Measurements from ENCODE around the gene ZNF638. TPM values are rescaled to one million over a fixed set of nuclear protein-coding genes. Genes with fewer than 3 reads are reported as not detected.
A peak's percentile ranks its signal among the peaks of the same experiment; 100 is the strongest.

ZNF638 gene
- total and polyA plus RNA-seq, 2 of the 8 experiments (the other 6 are each of a cell fraction or from before 2014, with no cell fraction given): 45.3 to 143 TPM

DNA sequence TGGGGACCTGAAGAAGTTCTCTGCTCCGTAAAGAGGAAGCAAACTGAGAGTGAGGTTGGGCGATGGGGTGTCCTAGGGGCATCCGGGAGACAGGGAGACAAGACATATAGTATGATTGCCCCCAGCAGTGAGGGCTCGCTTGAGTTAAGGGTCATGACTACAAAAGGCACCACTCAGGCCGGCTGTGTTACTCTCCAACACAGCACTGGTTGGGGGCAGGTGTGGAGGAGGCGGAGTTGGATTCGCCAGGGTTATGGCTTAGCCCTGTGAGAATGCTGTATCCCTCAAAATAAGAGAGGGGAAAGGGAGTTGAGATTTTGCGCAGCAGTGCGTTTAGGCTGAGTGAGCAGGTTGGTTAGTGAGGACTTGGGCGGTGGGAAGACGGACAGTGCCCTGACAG lies 133.8 kb downstream of the ZNF638 start:
- 0 out of 2 replicates have a peak overlapping the region, but pooled peaks have one; percentile 8 for H2BK15ac ChIP-seq (ENCODE audit: low read length)
- no peak overlapping the region for H3K18ac ChIP-seq (ENCODE audit: extremely low read depth, low read length)
- H3K9me3 ChIP-seq (ENCODE audit: insufficient read depth in 2 of 2, low read depth in 1 of 2, low read length in 1 of 2): no peaks in the 10 kb centered on the region
- H3K4me3 ChIP-seq (ENCODE audit: extremely low read depth in 1 of 4, insufficient read depth in 2 of 4, low read depth in 3 of 4, low read length in 4 of 4): peak overlapping the region in 1 of 4 experiments; percentile 62; a peak in 2 of 8 replicates
- no peak overlapping the region for H2AFZ ChIP-seq (ENCODE audit: low read length)
- no peaks in the 10 kb centered on the region for H3K79me2 ChIP-seq (ENCODE audit: control insufficient read depth in 1 of 2, insufficient read depth in 2 of 2, low read length in 2 of 2)
- H3K23me2 ChIP-seq (ENCODE audit: low read depth, low read length): peaks cover 15% of the 10 kb centered on the region; the same call in 1 of the 2 replicates
- no peak overlapping the region for H4K5ac ChIP-seq (ENCODE audit: insufficient read length, low read depth, low read length)
- H3K4me2 ChIP-seq (ENCODE audit: insufficient read depth in 1 of 2, low read depth in 2 of 2, low read length in 2 of 2): peak overlapping the region; percentile 68 to 96
- H3K9ac ChIP-seq (replicated peaks in 1 of 4; ENCODE audit: extremely low read depth in 1 of 4, low read depth in 3 of 4, low read length in 3 of 4): no peak overlapping the region
- no peak overlapping the region for H2BK20ac ChIP-seq (ENCODE audit: low read length)
- H3K79me1 ChIP-seq (ENCODE audit: low read depth, low read length): no peaks in the 10 kb centered on the region
- peaks cover 11 to 13% of the 10 kb centered on the region in 2 experiments for H4K20me1 ChIP-seq (replicated peaks in 1 of 2; ENCODE audit: control insufficient read depth in 1 of 2, insufficient read depth in 2 of 2, low read length in 2 of 2)
- H3K4me1 ChIP-seq (replicated peaks in 1 of 4; ENCODE audit: control insufficient read depth in 3 of 4, insufficient read depth in 4 of 4, low read length in 3 of 4): peaks cover 0 to 20% (median 7%) of the 10 kb centered on the region in 4 experiments; a peak in 5 of 7 replicates
- no peak overlapping the region for H3K4ac ChIP-seq (replicated peaks; ENCODE audit: insufficient read length, low read depth, low read length)
- ChIA-PET CTCF (ENCODE audit: partially characterized antibody) (interaction anchor here (0.7 to 11.9 kb wide), 3 partner anchors 16 to 44 kb away, joined by 3 to 238 read pairs (median 66); no protein-coding TSS in a partner anchor), POLR2A (ENCODE audit: partially characterized antibody) (interaction anchor here (7.3 kb wide), 1 partner anchor 10 kb away, joined by 51 read pairs; the partner anchor contains the start of gene DYSF)
- WGBS, 2 experiments (ENCODE audit: extremely low coverage in 1 of 2, insufficient coverage in 1 of 2, insufficient read length in 1 of 2, insufficient replicate concordance in 2 of 2, low coverage in 1 of 2, low lambda C conversion rate in 2 of 2, missing lambda C conversion rate in 1 of 2): 32% methylated on average over 11 of the region's 11 CpGs; no CpG with 5 or more reads in 1 of the 2 experiments
- no peak overlapping the region for H3K23ac ChIP-seq (ENCODE audit: insufficient read length)
- H3K27ac ChIP-seq (ENCODE audit: low read depth, low read length): no peak overlapping the region
- H3K36me3 ChIP-seq (ENCODE audit: control insufficient read depth in 2 of 4, insufficient read depth in 4 of 4, low read length in 3 of 4): no peaks in the 10 kb centered on the region
- H2BK12ac ChIP-seq (ENCODE audit: low read depth, low read length): no peak overlapping the region
- no peak overlapping the region for H2BK120ac ChIP-seq (replicated peaks; ENCODE audit: low read depth, low read length)
- FAIRE-seq (no peak), DNase-seq (ENCODE audit: low read depth in 1 of 2, low spot score in 2 of 2) (no peak)
- no peak overlapping the region for H2AK5ac ChIP-seq (ENCODE audit: low read depth, low read length)
- no peak for TF ChIP-seq PHF8 (conservative IDR thresholded peaks at IDR 0.05; ENCODE audit: low read depth, low read length)
- TF ChIP-seq SAP30 (IDR thresholded peaks at IDR 0.05; ENCODE audit: insufficient read depth, insufficient replicate concordance, low read length): no peak
- TF ChIP-seq CHD1 (IDR thresholded peaks at IDR 0.05; ENCODE audit: low read depth, low read length): no peak
- TF ChIP-seq RNF2 (IDR thresholded peaks at IDR 0.05; ENCODE audit: borderline replicate concordance, low read depth, low read length, missing control alignments, poor library complexity, severe bottlenecking): no peak
- TF ChIP-seq E2F6 (IDR thresholded peaks at IDR 0.05): no peak
- TF ChIP-seq, protein P1, sequence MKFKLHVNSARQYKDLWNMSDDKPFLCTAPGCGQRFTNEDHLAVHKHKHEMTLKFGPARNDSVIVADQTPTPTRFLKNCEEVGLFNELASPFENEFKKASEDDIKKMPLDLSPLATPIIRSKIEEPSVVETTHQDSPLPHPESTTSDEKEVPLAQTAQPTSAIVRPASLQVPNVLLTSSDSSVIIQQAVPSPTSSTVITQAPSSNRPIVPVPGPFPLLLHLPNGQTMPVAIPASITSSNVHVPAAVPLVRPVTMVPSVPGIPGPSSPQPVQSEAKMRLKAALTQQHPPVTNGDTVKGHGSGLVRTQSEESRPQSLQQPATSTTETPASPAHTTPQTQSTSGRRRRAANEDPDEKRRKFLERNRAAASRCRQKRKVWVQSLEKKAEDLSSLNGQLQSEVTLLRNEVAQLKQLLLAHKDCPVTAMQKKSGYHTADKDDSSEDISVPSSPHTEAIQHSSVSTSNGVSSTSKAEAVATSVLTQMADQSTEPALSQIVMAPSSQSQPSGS (IDR thresholded peaks at IDR 0.05; ENCODE audit: low read length): no peak
- TF ChIP-seq RAD21 (IDR thresholded peaks at IDR 0.05 in 1 of 2, conservative IDR thresholded peaks at IDR 0.05 in 1 of 2; ENCODE audit: low read depth in 2 of 2, low read length in 2 of 2): no peak
- TF ChIP-seq POLR2A (IDR thresholded peaks at IDR 0.05; ENCODE audit: control extremely low read depth in 1 of 2, low read depth in 2 of 2, low read length in 2 of 2): no peak
- H4K91ac ChIP-seq (replicated peaks; ENCODE audit: insufficient read length, low read length): no peak overlapping the region
- peaks cover 41 to 86% (median 84%) of the 10 kb centered on the region in 4 experiments for H3K27me3 ChIP-seq (replicated peaks in 1 of 4; ENCODE audit: control insufficient read depth in 3 of 4, extremely low read depth in 1 of 4, insufficient read depth in 3 of 4, low read length in 3 of 4)
- no peak overlapping the region for H4K8ac ChIP-seq (ENCODE audit: extremely low read depth, insufficient read depth, low read length)
- H3K56ac ChIP-seq (replicated peaks; ENCODE audit: insufficient read length, low read depth, low read length): no peak overlapping the region
- no peak overlapping the region for H2BK5ac ChIP-seq (ENCODE audit: low read depth, low read length)
- no peak overlapping the region for H3K14ac ChIP-seq (ENCODE audit: insufficient read length)

Measured in H1 (cell line).